ENCODE measurements around the gene TMEM87B.
"Not testable (repeated sequence)": the region's sequence is repeated elsewhere in the genome, so short reads cannot be mapped to it uniquely, and the experiment has no call there.

The TMEM87B gene

GRCh38 chr2:112136096-112136495 is 81.0 kb downstream of the TMEM87B start:
- DNase-seq = no peak

- no peak for DNase-seq
These were observed 82.6 kb downstream of the TMEM87B start for GRCh38 chr2:112137516-112138158.

GRCh38 chr2:112138159-112139032 is 83.3 kb downstream of the TMEM87B start, which contains the start of gene FBLN7:
FBLN7 (plus strand) TSS chr2:112138385; CDS start chr2:112138656, 271 bp downstream.
- no peak for DNase-seq

DNA sequence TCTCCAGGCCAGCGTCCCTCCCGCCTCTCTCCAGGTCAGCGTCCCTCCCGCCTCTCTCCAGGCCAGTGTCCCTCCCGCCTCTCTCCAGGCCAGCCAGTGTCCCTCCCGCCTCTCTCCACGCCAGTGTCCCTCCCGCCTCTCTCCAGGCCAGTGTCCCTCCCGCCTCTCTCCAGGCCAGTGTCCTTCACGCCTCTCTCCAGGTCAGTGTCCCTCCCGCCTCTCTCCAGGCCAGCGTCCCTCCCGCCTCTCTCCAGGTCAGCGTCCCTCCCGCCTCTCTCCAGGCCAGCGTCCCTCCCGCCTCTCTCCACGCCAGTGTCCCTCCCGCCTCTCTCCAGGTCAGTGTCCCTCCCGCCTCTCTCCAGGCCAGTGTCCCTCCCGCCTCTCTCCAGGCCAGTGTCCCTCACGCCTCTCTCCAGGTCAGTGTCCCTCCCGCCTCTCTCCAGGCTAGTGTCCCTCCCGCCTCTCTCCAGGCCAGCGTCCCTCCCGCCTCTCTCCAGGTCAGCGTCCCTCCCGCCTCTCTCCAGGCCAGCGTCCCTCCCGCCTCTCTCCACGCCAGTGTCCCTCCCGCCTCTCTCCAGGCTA is 84.1 kb downstream of the TMEM87B start:
- DNase-seq = not testable (repeated sequence)

DNA sequence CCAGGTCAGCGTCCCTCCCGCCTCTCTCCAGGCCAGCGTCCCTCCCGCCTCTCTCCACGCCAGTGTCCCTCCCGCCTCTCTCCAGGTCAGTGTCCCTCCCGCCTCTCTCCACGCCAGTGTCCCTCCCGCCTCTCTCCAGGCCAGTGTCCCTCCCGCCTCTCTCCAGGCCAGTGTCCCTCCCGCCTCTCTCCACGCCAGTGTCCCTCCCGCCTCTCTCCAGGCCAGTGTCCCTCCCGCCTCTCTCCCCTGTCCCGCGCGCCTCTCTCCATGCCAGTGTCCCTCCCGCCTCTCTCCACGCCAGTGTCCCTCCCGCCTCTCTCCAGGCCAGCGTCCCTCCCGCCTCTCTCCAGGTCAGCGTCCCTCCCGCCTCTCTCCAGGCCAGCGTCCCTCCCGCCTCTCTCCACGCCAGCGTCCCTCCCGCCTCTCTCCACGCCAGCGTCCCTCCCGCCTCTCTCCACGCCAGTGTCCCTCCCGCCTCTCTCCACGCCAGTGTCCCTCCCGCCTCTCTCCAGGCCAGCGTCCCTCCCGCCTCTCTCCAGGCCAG is 84.7 kb downstream of the TMEM87B start:
- DNase-seq = not testable (repeated sequence)

DNA sequence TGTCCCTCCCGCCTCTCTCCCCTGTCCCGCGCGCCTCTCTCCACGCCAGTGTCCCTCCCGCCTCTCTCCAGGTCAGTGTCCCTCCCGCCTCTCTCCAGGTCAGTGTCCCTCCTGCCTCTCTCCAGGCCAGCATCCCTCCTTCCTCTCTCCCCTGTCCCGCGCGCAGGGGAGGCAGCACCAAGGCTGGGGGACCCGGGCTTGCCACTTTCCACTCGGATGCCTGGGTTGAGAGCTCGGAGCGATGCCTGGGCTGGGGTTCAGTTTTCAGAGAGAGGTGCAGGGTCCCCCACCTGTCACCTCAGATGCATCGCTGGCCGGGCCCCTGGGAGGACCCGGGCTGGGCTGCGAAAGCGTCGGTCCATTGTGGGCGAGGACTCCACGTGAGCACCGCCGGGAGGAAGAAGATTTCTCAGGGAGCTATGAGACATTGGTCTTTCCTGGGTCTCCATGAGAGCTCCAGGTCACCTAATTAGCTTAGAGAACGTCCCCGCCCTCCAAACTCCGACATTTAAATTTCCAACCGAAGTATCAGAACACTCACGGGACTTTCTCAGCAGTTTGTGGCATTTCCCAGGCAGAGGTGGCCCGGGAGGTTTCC is 85.2 kb downstream of the TMEM87B start:
- DNase-seq = no peak

- no peak for DNase-seq
These were observed 86.0 kb downstream of the TMEM87B start for GRCh38 chr2:112140899-112141625.

- DNase-seq = peak; percentile 16
These were observed 86.5 kb downstream of the TMEM87B start for GRCh38 chr2:112141626-112142007.

GRCh38 chr2:112142525-112143078 is 87.5 kb downstream of the TMEM87B start:
- DNase-seq = no peak

- no peak for DNase-seq
These were observed 88.1 kb downstream of the TMEM87B start for GRCh38 chr2:112143150-112143549.

DNA sequence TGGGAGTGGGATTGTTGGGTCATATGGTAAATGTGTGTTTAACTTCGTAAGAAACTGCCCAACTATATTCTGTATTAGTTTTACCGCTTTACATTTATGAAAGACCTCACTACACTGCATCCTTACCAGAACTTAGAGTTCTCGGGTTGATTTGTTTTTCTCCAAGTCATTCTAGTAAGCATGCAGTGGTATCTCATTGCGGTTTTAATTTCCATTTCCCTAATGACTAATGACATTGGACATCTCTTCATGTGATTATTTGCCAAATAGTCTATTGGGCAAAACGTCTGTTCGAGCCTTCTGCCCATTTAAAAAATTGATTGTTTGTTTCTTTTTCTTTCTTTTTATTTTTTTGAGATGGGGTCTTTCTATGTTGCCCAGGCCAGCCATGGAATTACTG is 89.9 kb downstream of the TMEM87B start:
- no peak for DNase-seq

DNA sequence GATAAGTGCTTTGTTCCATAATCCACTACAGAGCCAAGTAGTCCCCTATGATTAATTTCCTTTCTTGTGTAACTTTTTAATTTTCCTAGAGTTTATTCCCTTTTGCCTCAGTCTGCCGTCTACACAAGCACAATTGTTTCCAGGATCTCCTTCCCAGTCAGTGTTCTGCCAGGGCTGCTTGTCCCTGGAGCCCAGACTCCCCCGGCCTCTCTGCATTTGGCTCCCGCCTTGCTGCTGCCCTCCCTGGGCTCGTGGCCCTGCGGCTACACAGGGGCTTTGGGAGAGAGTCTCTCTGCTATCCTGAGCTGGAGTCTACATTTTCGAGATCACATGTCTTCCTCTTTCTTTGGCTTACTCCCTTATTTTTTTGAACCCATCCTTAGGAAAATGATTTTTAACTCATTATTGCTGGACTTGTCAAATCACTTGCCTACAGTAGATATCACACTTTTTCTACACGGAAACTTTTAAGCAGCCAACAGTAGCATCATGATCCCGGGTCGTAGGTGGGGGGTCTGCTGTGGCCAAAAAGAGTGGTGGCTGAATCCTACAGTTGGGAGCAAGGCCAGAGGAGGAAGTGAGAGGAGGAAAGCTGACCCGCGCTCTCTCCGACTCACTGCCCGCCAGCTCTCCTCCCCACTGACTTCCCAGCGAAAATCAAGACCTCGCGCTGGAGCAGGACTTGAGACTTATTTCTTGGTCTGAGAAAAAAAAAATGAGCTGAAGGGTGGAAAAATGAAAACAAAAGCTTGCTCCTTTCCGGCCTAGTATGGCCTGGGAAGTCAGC is 92.5 kb downstream of the TMEM87B start:
- DNase-seq = no peak

DNA sequence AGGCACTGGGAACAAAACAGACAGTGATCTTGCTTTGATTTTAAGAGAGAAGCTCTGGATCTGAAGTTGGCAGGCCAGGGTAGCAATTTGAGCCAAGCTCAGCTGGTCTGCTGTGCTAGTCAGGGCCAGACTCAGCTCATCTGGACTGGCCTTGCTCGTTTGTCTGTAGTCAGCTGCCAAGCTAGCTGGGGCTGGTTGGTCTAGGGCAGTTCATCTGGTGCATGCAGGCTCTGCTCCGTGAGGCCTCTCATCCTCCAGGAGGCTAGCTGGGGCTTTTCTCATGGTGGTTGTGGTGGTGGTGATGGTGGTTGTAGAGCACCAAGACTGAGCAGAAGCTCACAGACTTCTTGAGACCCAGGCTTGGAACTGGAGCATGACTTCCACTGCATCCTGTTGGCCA is 93.4 kb downstream of the TMEM87B start:
- no peak for DNase-seq

- no peak for DNase-seq
These were observed 94.1 kb downstream of the TMEM87B start for GRCh38 chr2:112149194-112149593.

DNA sequence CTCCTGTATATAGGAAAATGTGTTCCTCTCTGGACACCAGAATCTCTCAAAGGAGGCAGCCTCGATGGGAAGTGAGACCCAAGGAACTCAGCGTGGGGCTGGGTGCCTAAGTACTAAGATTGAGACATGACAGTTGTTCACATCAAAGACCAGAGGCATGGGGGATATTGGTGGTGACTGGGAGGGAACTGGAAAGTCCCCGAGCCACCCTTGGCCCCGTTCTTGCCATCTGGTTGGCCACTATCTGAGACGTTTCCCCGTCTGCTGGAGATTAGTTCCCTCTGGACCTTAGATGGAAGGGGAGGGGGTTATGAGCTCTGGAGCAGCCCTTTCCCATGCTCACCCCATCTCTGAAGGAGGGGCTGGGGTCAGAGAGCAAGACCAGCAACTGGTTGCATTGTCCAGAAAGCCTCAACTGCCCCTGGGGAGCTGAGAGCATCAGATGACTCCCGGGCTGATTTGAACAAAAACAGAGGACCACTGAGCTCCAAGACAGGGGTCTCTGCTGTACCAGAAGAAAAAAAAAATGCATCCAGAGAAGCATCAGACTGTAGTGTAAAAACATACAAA is 94.9 kb downstream of the TMEM87B start:
- DNase-seq = no peak

DNA sequence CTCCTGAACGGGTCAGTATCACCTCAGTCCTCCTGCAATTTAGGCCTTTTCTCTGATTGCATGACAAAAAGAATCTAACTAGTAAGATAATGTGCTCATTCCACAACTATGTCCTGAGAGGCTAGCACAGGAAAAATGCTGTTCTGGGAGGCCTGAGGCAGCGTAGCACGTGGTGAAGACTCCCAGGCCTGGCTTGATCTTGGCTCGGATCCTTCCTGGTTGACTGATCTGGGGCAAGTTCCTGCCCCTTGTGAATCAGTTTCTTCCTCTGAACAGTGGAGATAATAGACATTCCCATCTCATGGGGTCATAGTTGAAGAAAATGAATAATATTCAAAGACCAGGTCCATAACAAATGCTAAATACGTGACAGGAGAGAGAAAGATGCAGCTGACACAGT is 95.4 kb downstream of the TMEM87B start:
- no peak for DNase-seq

DNA sequence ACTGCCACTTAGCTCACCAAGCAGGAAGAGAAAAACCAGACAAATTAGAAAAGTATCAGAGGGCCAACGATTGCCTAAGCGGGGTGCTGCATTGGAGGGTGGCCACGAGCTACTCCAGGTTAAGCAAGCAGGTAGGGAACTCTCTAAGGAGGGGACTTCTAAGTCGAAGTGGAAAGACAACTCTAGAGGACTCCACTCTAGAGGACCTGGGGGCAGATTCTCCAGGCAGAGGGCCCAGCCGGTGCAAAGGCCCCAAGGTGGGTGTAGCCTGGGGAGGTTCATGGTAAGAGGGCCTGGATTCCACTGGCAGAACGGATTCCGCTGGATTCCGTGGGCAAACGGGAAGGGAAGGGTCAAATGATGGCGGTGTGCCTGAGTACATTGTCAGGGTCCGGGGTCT is 95.8 kb downstream of the TMEM87B start:
- DNase-seq = no peak

DNA sequence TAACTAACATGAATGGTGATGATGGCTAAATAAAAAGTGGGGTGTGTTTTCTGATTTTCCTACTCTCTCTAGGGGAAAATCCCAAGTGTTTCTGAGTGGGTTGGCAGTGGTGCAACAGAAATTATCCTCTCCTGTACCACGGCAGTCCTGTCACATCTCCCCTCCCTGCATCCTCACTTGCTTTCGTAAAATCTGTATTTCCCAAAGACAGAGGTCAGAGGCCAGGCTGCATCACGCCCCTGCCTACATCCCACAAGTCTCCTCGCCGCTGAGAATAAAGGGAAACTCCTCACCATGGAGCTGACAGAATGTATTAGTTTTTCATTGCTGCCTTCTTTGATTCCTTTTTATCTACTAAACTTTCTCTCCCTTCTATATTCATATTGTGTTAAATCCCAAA is 96.2 kb downstream of the TMEM87B start:
- DNase-seq = no peak

DNA sequence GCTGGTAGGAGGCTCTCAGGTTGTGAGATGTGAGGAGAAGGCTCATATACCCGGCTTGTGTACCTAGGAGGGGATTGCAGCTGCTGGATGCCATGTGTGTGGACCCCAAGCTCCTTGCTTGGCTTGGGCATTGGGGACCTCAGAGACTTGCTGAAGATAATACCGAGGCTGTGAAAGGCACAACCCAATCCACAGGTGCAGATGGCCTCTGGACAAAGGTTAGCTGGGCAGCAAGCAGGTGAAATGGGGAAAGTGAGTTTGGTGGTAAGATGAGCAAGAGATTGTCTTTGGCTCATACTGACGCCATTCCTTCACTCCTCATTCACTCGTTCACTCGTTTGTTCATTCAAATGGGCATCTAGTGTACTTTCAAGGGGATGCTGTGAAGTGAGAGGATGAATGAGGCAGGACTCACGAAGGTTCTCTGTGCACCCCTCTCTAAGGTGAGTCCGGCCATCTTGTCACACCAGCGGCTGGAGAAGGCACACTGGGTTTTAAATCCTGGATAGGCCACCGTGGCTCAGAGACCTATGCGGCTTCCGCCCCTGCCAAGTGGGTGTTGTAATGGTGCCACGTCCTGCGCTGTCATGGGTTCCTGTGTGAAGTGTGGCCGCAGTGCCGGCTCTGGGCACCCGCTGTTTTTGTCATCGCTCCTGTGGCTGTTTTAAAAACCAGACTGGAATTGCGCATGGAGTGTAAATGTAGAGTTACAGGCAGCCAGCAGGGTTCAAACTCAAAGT is 96.8 kb downstream of the TMEM87B start:
- no peak for DNase-seq

DNA sequence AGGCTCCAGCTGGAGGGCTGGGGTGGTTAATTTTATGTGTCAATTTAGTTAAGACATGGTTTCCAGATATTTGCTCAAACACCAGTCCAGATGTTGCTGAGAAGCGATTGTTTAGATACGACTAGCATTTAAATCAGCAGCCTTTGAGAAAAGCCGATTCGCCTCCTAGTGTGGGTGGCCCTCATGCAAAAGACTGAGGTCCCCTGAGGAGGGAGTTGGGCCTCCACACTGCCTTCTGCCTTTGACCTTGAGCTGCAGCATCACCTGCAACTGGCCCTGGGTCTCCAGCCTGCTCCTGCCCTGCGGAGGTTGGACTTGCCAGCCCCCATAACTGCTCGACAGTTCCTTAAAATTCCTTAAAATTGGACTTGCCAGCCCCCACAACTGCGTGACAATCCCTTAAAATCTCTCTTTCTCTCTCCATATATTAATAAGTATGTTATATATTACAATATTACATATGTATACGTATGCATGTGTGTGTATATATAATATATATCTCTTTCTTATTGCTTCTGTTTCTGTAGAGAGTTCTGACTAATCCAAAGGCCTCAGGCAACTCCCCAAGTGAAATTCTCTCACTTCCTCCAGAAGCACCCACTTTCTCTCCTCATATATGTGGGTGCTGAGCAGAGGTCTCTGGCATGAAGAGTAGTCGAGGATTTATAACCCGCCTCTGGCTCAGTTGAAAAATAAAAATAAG is 97.6 kb downstream of the TMEM87B start:
- no peak for DNase-seq

All from NCI-H1092 treated with DMSO at 0.1 percent for 48 hours (cell line).